Neural cell (in vitro differentiated cells): ENCODE results near the gene TMEFF1. TPM values are rescaled to one million over a fixed set of nuclear protein-coding genes. Genes with fewer than 3 reads are reported as not detected.

Experiments used
- H2AFZ ChIP-seq: fragments of 200-600, 300-800 bp; sonication (generic), shearing (Covaris generic); 2 replicates; pipeline ENCODE4 v1.6.0; 2014; ENCODE audit warnings: low read depth, mild to moderate bottlenecking, antibody characterized with exemption, low read length, moderate library complexity
- H3F3A ChIP-seq: fragments of 200-600 bp; shearing (Covaris generic); 2 replicates; pipeline ENCODE4 v1.6.1; 2016; ENCODE audit warnings: mild to moderate bottlenecking, moderate library complexity, mixed read lengths, antibody characterized with exemption, low read length; ENCODE audit not compliant: insufficient read depth, poor library complexity, severe bottlenecking
- H3K27ac ChIP-seq: fragments of 200-600, 300-800 bp; sonication (generic), shearing (Covaris generic); 2 replicates; pipeline ENCODE4 v1.5.1; 2014; ENCODE audit warnings: mild to moderate bottlenecking, low read length, moderate library complexity
- H3K27me3 ChIP-seq: fragments of 300-800, 200-600 bp; sonication (generic), shearing (Covaris generic); 2 replicates; pipeline ENCODE4 v1.6.0; 2014; ENCODE audit warnings: mild to moderate bottlenecking, low read depth, low read length, moderate library complexity; ENCODE audit not compliant: insufficient read depth
- H3K36me3 ChIP-seq: fragments of 300-800, 200-600 bp; sonication (generic), shearing (Covaris generic); 2 replicates; pipeline ENCODE4 v1.5.1; 2014; ENCODE audit warnings: mild to moderate bottlenecking, antibody characterized with exemption, low read length, moderate library complexity; ENCODE audit not compliant: insufficient read depth
- H3K4me2 ChIP-seq: fragments of 300-800, 200-600 bp; sonication (generic), shearing (Covaris generic); 2 replicates; pipeline ENCODE4 v1.6.0; 2014; ENCODE audit warnings: mild to moderate bottlenecking, low read length
- H3K4me3 ChIP-seq: fragments of 300-800, 200-600 bp; sonication (generic), shearing (Covaris generic); 2 replicates; pipeline ENCODE4 v1.5.1; 2014; ENCODE audit warnings: mild to moderate bottlenecking, low read length, moderate library complexity
- H3K79me2 ChIP-seq: fragments of 200-600 bp; shearing (Covaris generic); replicated peaks from 2 replicates; pipeline ENCODE4 v1.6.0; 2014; ENCODE audit warnings: mild to moderate bottlenecking, low read length, moderate library complexity; ENCODE audit not compliant: insufficient read depth
- H3K9ac ChIP-seq: fragments of 300-800, 200-600 bp; sonication (generic), shearing (Covaris generic); 2 replicates; pipeline ENCODE4 v1.6.1; 2016; ENCODE audit warnings: mild to moderate bottlenecking, low read length, mixed read lengths
- H3K9me2 ChIP-seq: fragments of 200-600 bp; shearing (Covaris generic); 2 replicates; pipeline ENCODE4 v1.6.1; 2016; ENCODE audit warnings: mild to moderate bottlenecking, low read length, mixed read lengths; ENCODE audit not compliant: insufficient read depth
- H3K9me3 ChIP-seq: fragments of 200-600, 300-800 bp; sonication (generic), shearing (Covaris generic); 2 replicates; pipeline ENCODE4 v1.6.1; 2016; ENCODE audit warnings: mild to moderate bottlenecking, mixed run types, low read length, moderate library complexity, mixed read lengths
- H4K20me1 ChIP-seq: fragments of 200-600 bp; shearing (Covaris generic); 2 replicates; pipeline ENCODE4 v1.6.1; 2016; ENCODE audit warnings: mild to moderate bottlenecking, mixed run types; ENCODE audit not compliant: insufficient read depth
- EP300 ChIP-seq: fragments of 450-650 bp; conservative IDR thresholded peaks from 2 replicates; pipeline ENCODE4 v1.6.1; 2014; ENCODE audit warnings: antibody characterized with exemption, mild to moderate bottlenecking, moderate library complexity; ENCODE audit not compliant: poor library complexity, severe bottlenecking
- EZH2 ChIP-seq: fragments of 200-600, 300-800 bp; shearing (Covaris generic), sonication (generic); IDR thresholded peaks from 2 replicates; pipeline ENCODE4 v1.6.1; 2014; ENCODE audit warnings: antibody characterized with exemption, low read length, borderline replicate concordance, mild to moderate bottlenecking; ENCODE audit not compliant: insufficient read depth, poor library complexity, severe bottlenecking
- MXI1 ChIP-seq: fragments of 450-650 bp; conservative IDR thresholded peaks from 2 replicates; pipeline ENCODE4 v1.6.1; 2014; ENCODE audit warnings: antibody characterized with exemption, mild to moderate bottlenecking; ENCODE audit not compliant: poor library complexity, severe bottlenecking
- POLR2AphosphoS5 ChIP-seq: IDR thresholded peaks from 2 replicates; pipeline ENCODE4 v1.6.1; 2012
- RAD21 ChIP-seq: fragments of 450-650 bp; conservative IDR thresholded peaks from 2 replicates; pipeline ENCODE4 v1.6.1; 2014; ENCODE audit warnings: antibody characterized with exemption, mild to moderate bottlenecking, moderate library complexity
- SMC3 ChIP-seq: fragments of 450-650 bp; conservative IDR thresholded peaks from 2 replicates; pipeline ENCODE4 v1.6.1; 2014; ENCODE audit warnings: antibody characterized with exemption, mild to moderate bottlenecking, moderate library complexity; ENCODE audit not compliant: poor library complexity
- TAF1 ChIP-seq: IDR thresholded peaks from 2 replicates; pipeline ENCODE4 v1.6.1; 2012; ENCODE audit warnings: low read depth
- polyA plus RNA-seq: library from polyadenylated mRNA; depleted of rRNA; stranded (reverse); fragments of >200 nt; gene quantifications from 2 replicates; pipeline ENCODE4 v1.2.3, GENCODE V29; 2014
- TF ChIP-seq, protein P1 (sequence below): fragments of 450-650 bp; IDR thresholded peaks from 2 replicates; pipeline ENCODE4 v1.5.1; 2014; ENCODE audit warnings: antibody characterized with exemption, mild to moderate bottlenecking, moderate library complexity; ENCODE audit not compliant: poor library complexity, severe bottlenecking
- TF ChIP-seq, protein P2 (sequence below): IDR thresholded peaks from 2 replicates; pipeline ENCODE4 v1.6.1; 2012; ENCODE audit warnings: borderline replicate concordance

The TMEFF1 gene
- polyA plus RNA-seq, 1 donor from 2014 or later: 273 TPM

DNA sequence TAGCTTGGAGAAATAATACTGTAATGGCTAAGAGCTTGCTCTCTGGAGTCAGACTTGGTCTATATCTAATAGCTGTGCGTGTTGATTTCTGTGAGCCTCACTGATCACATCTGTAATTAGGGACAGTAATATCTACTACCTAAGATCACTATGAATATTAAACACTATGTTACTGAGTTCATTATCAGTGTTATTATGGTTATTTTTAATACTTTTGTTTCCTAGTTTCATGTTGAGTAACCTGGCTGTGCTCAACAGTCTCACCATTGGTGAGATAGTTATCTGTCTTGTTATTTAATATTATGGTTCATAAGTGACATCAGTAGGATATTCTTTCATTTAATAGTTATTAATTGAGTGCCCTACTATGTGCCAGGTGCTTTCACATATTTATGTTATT, 82.5 kb downstream of the TMEFF1 start:
- Histone ChIP-seq H3F3A (no peaks in the 10 kb centered on the region), H3K9me3 (no peaks in the 10 kb centered on the region), H3K9ac (no peak overlapping the region), H3K4me3 (no peak overlapping the region), H3K27ac (no peak overlapping the region), H3K79me2 (no peaks in the 10 kb centered on the region), H3K27me3 (no peaks in the 10 kb centered on the region), H3K4me2 (no peak overlapping the region), H3K9me2 (no peaks in the 10 kb centered on the region), H2AFZ (no peak overlapping the region), H3K36me3 (peaks cover 23% of the 10 kb centered on the region), H4K20me1 (no peaks in the 10 kb centered on the region)
- TF ChIP-seq POLR2AphosphoS5 (no peak), TAF1 (no peak), RAD21 (no peak), EP300 (no peak), SMC3 (no peak), EZH2 (no peak), MXI1 (no peak)
- TF ChIP-seq, protein P1, sequence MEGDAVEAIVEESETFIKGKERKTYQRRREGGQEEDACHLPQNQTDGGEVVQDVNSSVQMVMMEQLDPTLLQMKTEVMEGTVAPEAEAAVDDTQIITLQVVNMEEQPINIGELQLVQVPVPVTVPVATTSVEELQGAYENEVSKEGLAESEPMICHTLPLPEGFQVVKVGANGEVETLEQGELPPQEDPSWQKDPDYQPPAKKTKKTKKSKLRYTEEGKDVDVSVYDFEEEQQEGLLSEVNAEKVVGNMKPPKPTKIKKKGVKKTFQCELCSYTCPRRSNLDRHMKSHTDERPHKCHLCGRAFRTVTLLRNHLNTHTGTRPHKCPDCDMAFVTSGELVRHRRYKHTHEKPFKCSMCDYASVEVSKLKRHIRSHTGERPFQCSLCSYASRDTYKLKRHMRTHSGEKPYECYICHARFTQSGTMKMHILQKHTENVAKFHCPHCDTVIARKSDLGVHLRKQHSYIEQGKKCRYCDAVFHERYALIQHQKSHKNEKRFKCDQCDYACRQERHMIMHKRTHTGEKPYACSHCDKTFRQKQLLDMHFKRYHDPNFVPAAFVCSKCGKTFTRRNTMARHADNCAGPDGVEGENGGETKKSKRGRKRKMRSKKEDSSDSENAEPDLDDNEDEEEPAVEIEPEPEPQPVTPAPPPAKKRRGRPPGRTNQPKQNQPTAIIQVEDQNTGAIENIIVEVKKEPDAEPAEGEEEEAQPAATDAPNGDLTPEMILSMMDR: no peak
- TF ChIP-seq, protein P2, sequence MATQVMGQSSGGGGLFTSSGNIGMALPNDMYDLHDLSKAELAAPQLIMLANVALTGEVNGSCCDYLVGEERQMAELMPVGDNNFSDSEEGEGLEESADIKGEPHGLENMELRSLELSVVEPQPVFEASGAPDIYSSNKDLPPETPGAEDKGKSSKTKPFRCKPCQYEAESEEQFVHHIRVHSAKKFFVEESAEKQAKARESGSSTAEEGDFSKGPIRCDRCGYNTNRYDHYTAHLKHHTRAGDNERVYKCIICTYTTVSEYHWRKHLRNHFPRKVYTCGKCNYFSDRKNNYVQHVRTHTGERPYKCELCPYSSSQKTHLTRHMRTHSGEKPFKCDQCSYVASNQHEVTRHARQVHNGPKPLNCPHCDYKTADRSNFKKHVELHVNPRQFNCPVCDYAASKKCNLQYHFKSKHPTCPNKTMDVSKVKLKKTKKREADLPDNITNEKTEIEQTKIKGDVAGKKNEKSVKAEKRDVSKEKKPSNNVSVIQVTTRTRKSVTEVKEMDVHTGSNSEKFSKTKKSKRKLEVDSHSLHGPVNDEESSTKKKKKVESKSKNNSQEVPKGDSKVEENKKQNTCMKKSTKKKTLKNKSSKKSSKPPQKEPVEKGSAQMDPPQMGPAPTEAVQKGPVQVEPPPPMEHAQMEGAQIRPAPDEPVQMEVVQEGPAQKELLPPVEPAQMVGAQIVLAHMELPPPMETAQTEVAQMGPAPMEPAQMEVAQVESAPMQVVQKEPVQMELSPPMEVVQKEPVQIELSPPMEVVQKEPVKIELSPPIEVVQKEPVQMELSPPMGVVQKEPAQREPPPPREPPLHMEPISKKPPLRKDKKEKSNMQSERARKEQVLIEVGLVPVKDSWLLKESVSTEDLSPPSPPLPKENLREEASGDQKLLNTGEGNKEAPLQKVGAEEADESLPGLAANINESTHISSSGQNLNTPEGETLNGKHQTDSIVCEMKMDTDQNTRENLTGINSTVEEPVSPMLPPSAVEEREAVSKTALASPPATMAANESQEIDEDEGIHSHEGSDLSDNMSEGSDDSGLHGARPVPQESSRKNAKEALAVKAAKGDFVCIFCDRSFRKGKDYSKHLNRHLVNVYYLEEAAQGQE: no peak

- no peaks in the 10 kb centered on the region for H3K9me2 ChIP-seq
- no peaks in the 10 kb centered on the region for H3F3A ChIP-seq
- H2AFZ ChIP-seq: no peak overlapping the region
- no peak for TF ChIP-seq MXI1
- no peak for TF ChIP-seq POLR2AphosphoS5
- TF ChIP-seq EP300: no peak
- no peak overlapping the region for H3K4me2 ChIP-seq
- no peaks in the 10 kb centered on the region for H3K9me3 ChIP-seq
- no peaks in the 10 kb centered on the region for H4K20me1 ChIP-seq
- peaks cover 14% of the 10 kb centered on the region for H3K36me3 ChIP-seq
- no peaks in the 10 kb centered on the region for H3K79me2 ChIP-seq
- no peak overlapping the region for H3K9ac ChIP-seq
- H3K27ac ChIP-seq: no peak overlapping the region
- no peaks in the 10 kb centered on the region for H3K27me3 ChIP-seq
- H3K4me3 ChIP-seq: no peak overlapping the region
Observed at GRCh38 chr9:100557053-100557452, 84.1 kb downstream of the TMEFF1 start.

DNA sequence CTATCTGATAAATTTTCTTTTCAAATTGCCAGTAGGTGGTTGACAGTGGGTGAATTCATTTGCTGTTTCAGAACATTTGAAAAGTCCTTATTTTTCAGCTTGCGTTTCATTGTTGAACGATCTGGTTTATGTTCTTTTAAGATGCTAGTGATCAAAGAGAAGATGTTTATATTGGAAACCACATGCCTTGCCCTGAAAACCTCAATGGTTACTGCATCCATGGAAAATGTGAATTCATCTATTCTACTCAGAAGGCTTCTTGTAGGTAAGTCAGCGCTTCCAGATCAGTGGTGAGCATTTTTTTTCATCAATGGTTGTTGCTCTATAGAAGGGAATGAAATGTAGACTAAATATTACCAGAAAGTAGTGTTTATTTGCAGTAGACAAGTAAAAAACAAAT, 88.3 kb downstream of the TMEFF1 start:
- Histone ChIP-seq H3K36me3 (peaks cover 9% of the 10 kb centered on the region), H3K27me3 (no peaks in the 10 kb centered on the region), H4K20me1 (no peaks in the 10 kb centered on the region), H3F3A (no peaks in the 10 kb centered on the region), H3K9ac (no peak overlapping the region), H3K27ac (no peak overlapping the region), H3K9me3 (no peaks in the 10 kb centered on the region), H2AFZ (no peak overlapping the region), H3K79me2 (peaks cover 4% of the 10 kb centered on the region), H3K9me2 (no peaks in the 10 kb centered on the region), H3K4me2 (no peak overlapping the region), H3K4me3 (no peak overlapping the region)
- TF ChIP-seq, protein P1: no peak
- TF ChIP-seq MXI1 (no peak), EP300 (no peak), SMC3 (no peak), RAD21 (no peak), POLR2AphosphoS5 (no peak), TAF1 (no peak), EZH2 (no peak)
- TF ChIP-seq, protein P2: no peak
